Measurements from ENCODE around the gene STX17.

DNA sequence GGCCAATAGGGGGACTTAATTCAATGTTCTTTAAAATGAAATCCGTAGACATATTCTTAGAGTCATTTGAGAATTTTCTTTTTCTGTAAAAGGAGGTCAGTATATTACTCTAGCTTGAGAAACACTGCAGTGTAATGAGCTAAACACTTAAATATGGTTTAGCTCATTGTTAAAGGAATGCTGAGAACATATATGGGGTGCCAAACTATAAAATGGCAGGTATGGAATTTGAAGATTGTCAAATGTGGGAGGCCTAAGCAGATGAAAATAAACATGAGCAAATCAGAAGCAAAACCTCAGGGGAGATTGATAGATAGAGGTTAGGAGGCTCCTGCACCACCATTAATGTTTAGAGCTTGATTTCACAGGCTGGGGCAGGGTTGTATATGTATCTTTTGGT is 57.9 kb downstream of the STX17 start:
- TF ChIP-seq, protein P1, sequence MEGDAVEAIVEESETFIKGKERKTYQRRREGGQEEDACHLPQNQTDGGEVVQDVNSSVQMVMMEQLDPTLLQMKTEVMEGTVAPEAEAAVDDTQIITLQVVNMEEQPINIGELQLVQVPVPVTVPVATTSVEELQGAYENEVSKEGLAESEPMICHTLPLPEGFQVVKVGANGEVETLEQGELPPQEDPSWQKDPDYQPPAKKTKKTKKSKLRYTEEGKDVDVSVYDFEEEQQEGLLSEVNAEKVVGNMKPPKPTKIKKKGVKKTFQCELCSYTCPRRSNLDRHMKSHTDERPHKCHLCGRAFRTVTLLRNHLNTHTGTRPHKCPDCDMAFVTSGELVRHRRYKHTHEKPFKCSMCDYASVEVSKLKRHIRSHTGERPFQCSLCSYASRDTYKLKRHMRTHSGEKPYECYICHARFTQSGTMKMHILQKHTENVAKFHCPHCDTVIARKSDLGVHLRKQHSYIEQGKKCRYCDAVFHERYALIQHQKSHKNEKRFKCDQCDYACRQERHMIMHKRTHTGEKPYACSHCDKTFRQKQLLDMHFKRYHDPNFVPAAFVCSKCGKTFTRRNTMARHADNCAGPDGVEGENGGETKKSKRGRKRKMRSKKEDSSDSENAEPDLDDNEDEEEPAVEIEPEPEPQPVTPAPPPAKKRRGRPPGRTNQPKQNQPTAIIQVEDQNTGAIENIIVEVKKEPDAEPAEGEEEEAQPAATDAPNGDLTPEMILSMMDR (IDR thresholded peaks at IDR 0.05 in 8 of 11, conservative IDR thresholded peaks at IDR 0.05 in 3 of 11), result no peak
- TF ChIP-seq POLR2AphosphoS5 (IDR thresholded peaks at IDR 0.05) (no peak), POLR2A (IDR thresholded peaks at IDR 0.05) (no peak)

All from spleen (tissue), 7 donors.